ENCODE results near the gene PIK3CA.
"Not testable (repeated sequence)": the region's sequence is repeated elsewhere in the genome, so short reads cannot be mapped to it uniquely, and the experiment has no call there.

Gene PIK3CA

DNA sequence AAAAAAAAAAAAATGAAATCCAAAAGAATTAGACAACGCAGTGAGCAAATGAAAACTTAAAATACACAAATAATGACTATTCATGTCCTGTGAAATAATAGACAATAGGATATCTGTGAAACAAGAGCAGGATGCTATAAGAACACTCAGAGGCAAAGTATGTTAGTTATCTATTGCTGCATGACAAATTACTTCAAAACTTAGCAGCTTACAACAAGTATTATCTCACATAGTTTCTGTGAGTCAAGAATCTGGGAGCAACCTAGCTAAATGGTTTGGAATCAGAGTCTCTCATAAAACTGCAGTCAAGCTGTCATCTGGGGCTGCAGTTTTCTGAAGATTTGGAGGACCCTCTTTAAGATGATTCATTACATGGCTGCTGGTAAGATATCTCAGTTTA lies 40.1 kb upstream of the PIK3CA start:
- no peak for DNase-seq (ENCODE audit: low read depth, low spot score)
- TF ChIP-seq, protein P1, sequence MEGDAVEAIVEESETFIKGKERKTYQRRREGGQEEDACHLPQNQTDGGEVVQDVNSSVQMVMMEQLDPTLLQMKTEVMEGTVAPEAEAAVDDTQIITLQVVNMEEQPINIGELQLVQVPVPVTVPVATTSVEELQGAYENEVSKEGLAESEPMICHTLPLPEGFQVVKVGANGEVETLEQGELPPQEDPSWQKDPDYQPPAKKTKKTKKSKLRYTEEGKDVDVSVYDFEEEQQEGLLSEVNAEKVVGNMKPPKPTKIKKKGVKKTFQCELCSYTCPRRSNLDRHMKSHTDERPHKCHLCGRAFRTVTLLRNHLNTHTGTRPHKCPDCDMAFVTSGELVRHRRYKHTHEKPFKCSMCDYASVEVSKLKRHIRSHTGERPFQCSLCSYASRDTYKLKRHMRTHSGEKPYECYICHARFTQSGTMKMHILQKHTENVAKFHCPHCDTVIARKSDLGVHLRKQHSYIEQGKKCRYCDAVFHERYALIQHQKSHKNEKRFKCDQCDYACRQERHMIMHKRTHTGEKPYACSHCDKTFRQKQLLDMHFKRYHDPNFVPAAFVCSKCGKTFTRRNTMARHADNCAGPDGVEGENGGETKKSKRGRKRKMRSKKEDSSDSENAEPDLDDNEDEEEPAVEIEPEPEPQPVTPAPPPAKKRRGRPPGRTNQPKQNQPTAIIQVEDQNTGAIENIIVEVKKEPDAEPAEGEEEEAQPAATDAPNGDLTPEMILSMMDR (IDR thresholded peaks at IDR 0.05; ENCODE audit: insufficient read depth, low read length, missing control alignments), result no peak
- POLR2A ChIA-PET, result interaction anchor here (1.2 kb wide), 2 partner anchors 40 to 208 kb away, joined by 3 read pairs; partner anchors contain the start of gene PIK3CA
- CTCF ChIA-PET, result interaction anchor here (1.0 to 20.0 kb wide), 9 partner anchors 9 to 209 kb away, joined by 3 to 347 read pairs (median 5); no protein-coding TSS in a partner anchor
- H3K4me3 ChIP-seq (ENCODE audit: low read depth, low read length), result no peak overlapping the region

DNA sequence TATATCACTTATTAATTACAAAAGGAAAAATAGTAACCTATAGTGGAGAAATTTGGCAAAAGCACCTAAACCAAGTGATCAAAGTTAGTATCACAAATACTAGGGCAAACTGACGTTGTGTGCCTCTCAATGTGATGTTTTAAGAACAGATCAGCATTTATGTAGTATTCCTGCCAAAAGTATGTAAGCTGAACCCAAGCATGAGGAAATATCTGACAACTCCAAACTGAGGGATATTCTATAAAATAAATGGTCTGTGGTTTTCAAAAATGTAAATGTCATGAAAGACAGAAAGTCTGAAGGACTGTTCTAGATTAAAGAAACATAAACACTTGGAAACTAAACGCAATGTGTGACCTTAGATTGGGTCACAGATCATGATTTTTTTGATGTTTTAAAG lies 34.3 kb upstream of the PIK3CA start:
- ChIA-PET CTCF (interaction anchor here (1.1 to 1.8 kb wide), 2 partner anchors 201 to 208 kb away, joined by 4 to 6 read pairs; no protein-coding TSS in a partner anchor), POLR2A (no interaction called here)
- TF ChIP-seq, protein P1 (IDR thresholded peaks at IDR 0.05; ENCODE audit: insufficient read depth, low read length, missing control alignments), result no peak
- DNase-seq (ENCODE audit: low read depth, low spot score), result no peak
- H3K4me3 ChIP-seq (ENCODE audit: low read depth, low read length), result no peak overlapping the region

DNA sequence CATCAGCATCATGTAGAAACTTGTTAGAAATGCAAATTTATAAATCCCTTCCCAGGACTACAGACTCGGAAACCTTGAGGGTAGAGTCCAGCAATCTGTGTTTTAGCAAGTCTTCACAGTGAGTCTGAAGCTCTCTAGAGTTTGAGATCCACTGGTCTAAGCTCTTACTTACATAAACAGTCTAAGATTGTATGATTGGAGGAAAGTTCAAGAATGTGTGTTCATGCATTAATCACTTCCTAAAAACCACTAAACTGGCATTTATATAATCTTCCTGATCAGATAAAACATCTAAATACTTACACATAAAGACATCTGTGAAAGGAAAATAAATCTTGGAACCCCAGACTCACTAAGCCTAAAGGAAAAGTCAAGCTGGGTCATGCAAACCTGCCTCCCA lies 32.7 kb upstream of the PIK3CA start:
- ChIA-PET POLR2A (interaction anchor here (0.7 to 1.3 kb wide), 2 partner anchors 32 to 52 kb away, joined by 3 read pairs; partner anchors contain the start of gene PIK3CA), CTCF (interaction anchor here (0.7 to 3.1 kb wide), 5 partner anchors 31 to 206 kb away, joined by 3 to 12 read pairs (median 4); no protein-coding TSS in a partner anchor)
- not testable (repeated sequence) for DNase-seq (ENCODE audit: low read depth, low spot score)

DNA sequence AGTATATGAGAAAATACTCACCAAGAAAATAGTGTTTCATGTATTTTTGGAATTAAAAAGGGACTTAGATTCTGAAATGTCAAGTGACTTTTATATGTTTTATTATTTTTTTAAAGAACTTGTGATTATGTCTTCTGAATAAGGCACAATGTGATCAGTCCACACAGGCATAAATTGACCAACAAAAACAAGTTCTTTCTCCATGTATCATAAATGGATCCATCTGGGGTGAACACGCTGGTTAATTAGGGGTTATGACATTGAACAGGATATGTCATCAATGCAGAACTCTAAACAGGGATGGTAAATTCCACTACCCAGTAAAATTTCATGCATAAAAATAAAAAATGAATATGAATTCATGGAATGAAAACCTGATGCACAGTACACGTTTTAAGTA lies 31.3 kb upstream of the PIK3CA start:
- no peak overlapping the region for H3K4me3 ChIP-seq (ENCODE audit: low read depth, low read length)
- DNase-seq (ENCODE audit: low read depth, low spot score), result no peak
- CTCF ChIA-PET, result interaction anchor here (3.1 kb wide), 1 partner anchor 205 kb away, joined by 12 read pairs; no protein-coding TSS in a partner anchor
- TF ChIP-seq, protein P1 (IDR thresholded peaks at IDR 0.05; ENCODE audit: insufficient read depth, low read length, missing control alignments), result no peak
- POLR2A ChIA-PET, result no interaction called here

More for the DNA sequence above, 32.7 kb upstream of the PIK3CA start:
- H3K4me3 ChIP-seq (ENCODE audit: low read depth, low read length), result not testable (repeated sequence)

DNA sequence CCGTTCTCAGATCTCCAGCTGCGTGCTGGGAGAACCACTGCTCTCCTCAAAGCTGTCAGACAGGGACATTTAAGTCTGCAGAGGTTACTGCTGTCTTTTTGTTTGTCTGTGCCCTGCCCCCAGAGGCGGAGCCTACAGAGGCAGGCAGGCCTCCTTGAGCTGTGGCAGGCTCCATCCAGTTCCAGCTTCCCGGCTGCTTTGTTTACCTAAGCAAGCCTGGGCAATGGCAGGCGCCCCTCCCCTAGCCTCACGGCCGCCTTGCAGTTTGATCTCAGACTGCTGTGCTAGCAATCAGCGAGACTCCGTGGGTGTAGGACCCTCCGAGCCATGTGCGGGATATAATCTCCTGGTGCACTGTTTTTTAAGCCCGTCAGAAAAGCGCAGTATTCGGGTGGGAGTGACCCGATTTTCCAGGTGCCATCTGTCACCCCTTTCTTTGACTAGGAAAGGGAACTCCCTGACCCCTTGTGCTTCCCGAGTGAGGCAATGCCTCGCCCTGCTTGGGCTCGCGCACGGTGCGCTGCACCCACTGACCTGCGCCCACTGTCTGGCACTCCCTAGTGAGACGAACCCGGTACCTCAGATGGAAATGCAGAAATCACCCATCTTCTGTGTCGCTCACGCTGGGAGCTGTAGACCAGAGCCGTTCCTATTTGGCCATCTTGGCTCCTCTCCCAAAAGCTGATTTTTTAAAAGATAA lies 15.8 kb upstream of the PIK3CA start:
- POLR2A ChIA-PET; H3K4me3 ChIP-seq (ENCODE audit: low read depth, low read length); DNase-seq (ENCODE audit: low read depth, low spot score); CTCF ChIA-PET: not testable (repeated sequence)

DNA sequence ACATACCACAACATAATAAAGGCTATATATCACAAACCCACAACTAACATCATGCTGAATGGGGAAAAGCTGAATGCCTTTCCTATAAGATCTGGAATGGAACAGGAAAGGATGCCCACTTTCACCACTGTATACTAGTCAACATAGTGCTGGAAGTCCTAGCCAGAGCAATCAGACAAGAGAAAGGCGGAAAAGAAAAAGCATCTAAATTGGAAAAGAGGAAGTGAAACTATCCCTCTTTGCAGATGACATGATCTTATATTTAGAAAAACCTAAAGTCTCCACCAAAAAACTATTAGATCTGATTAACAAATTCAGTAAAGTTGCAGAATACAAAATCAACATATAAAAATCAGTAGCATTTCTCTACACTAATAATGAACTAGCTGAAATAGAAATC lies 14.6 kb upstream of the PIK3CA start:
- TF ChIP-seq, protein P1 (IDR thresholded peaks at IDR 0.05; ENCODE audit: insufficient read depth, low read length, missing control alignments), result no peak
- CTCF ChIA-PET, result interaction anchor here (1.0 to 5.0 kb wide), 3 partner anchors 13 to 188 kb away, joined by 3 to 27 read pairs (median 3); partner anchors contain the start of gene PIK3CA
- POLR2A ChIA-PET, result no interaction called here

DNA sequence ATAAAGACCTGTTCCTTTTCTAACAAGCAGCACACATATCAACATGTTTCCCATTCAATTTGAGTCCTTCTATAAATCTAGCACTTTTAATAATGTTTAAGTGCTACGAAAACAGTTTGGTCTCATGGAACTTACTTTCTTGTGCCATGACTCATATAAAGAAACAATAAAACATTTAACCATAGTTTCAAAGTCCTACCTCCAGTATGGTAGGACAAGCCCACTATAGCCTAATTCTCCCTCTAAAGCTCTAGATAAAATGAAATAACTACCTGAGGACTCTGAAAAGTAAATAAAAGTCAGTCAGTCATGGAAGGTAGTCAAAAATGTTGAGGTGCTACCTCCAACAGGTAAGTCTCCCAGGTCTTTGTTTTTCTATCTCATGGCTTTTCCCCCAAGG lies 12.0 kb upstream of the PIK3CA start:
- ChIA-PET CTCF (interaction anchor here (2.2 to 5.0 kb wide), 2 partner anchors 11 to 31 kb away, joined by 7 to 27 read pairs; partner anchors contain the start of gene PIK3CA), POLR2A (no interaction called here)
- TF ChIP-seq, protein P1 (IDR thresholded peaks at IDR 0.05; ENCODE audit: insufficient read depth, low read length, missing control alignments), result no peak
- DNase-seq (ENCODE audit: low read depth, low spot score), result no peak
- H3K4me3 ChIP-seq (ENCODE audit: low read depth, low read length), result no peak overlapping the region

More for the DNA sequence above, 14.6 kb upstream of the PIK3CA start:
- no peak for DNase-seq (ENCODE audit: low read depth, low spot score)
- no peak overlapping the region for H3K4me3 ChIP-seq (ENCODE audit: low read depth, low read length)
